ENCODE measurements around the gene CDH18.

DNA sequence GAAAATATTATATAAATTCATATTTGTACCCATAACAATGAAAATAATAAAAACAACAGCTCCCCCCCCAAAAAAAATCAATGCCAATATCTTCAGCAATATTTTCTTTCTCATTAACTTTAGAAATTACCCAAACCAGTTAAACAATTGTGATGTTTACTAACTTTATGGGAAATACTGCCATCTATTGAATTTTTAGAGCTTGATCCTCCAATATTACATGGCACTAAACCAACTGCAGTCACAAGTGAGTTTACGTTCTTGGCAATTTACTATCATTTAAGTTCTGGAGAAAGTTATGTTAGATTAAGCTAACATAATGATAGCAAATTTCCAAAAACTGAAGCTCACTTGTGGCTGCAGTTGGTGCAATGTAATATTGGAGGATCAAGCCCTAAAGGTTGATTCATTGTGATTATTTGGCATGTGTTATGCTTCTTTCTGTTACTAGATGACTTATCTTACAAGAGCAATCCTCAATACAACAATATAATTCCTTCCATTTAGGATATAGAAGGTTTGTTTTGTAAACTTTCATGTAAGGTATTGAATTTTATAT, 379.5 kb downstream of the CDH18 start:
- TF ChIP-seq PATZ1 (CRISPR knock-in tag; IDR thresholded peaks at IDR 0.05; ENCODE audit: borderline replicate concordance) = no peak
- no peak for TF ChIP-seq ZNF8 (CRISPR knock-in tag; IDR thresholded peaks at IDR 0.05)
- no peak for TF ChIP-seq OSR1 (CRISPR knock-in tag; IDR thresholded peaks at IDR 0.05)
- no peak for TF ChIP-seq RARB (CRISPR knock-in tag; IDR thresholded peaks at IDR 0.05)
- TF ChIP-seq TCF4 (CRISPR knock-in tag; IDR thresholded peaks at IDR 0.05; ENCODE audit: borderline replicate concordance) = no peak

All from SK-N-SH treated with all-trans-retinoic acid at 6 μM for 48 hours (cell line).